ENCODE measurements around the gene LCN2. TPM values are rescaled to one million over a fixed set of nuclear protein-coding genes. Genes with fewer than 3 reads are reported as not detected.

The LCN2 gene
- total RNA-seq: not detected

- Mint-ChIP-seq H3K36me3 (ENCODE audit: low read depth) (no peaks in the 10 kb centered on the region), H3K4me1 (no peaks in the 10 kb centered on the region), H3K27ac (no peak within 1 kb of the TSS), H3K4me3 (no peak within 1 kb of the TSS), H3K27me3 (no peaks in the 10 kb centered on the region), H3K9me3 (ENCODE audit: low read depth) (no peaks in the 10 kb centered on the region)
- ChIA-PET POLR2A (interaction anchor here (0.5 kb wide), 1 partner anchor 37 kb away, joined by 6 read pairs; no protein-coding TSS in a partner anchor), CTCF (interaction anchor here (0.6 to 1.2 kb wide), 2 partner anchors 32 to 42 kb away, joined by 3 read pairs; no protein-coding TSS in a partner anchor)
- no peak for DNase-seq
- intact Hi-C loops (cut with DNase I, micrococcal nuclease): no loop called here
- ATAC-seq: no peak
Measured at GRCh38 chr9:128149001-128149701, at the start of gene LCN2. TSS of gene LCN2 (plus strand) at chr9:128149453. CDS start at chr9:128149526, 73 bp downstream.

GRCh38 chr9:128099932-128100491 lies 49.2 kb upstream of the LCN2 start:
- Mint-ChIP-seq H3K27me3 (no peaks in the 10 kb centered on the region), H3K4me3 (no peak overlapping the region), H3K4me1 (peaks cover 59% of the 10 kb centered on the region), H3K27ac (no peak overlapping the region), H3K36me3 (ENCODE audit: low read depth) (peaks cover 31% of the 10 kb centered on the region), H3K9me3 (ENCODE audit: low read depth) (no peaks in the 10 kb centered on the region)
- no peak for ATAC-seq
- ChIA-PET POLR2A (interaction anchor here (0.5 to 1.2 kb wide), 2 partner anchors 8 to 1795 kb away, joined by 3 read pairs; no protein-coding TSS in a partner anchor), CTCF (interaction anchor here (0.6 to 1.9 kb wide), 7 partner anchors 14 to 1602 kb away, joined by 3 to 9 read pairs (median 3); partner anchors contain the start of gene NAIF1)
- no peak for DNase-seq
- intact Hi-C loops (cut with DNase I, micrococcal nuclease): loop anchor here in 1 of 2 experiments (5.0 kb wide), 1 partner anchor 158 kb away; no protein-coding TSS in a partner anchor

GRCh38 chr9:128100581-128100980 lies 48.7 kb upstream of the LCN2 start:
- H3K4me1 Mint-ChIP-seq: peaks cover 54% of the 10 kb centered on the region
- ChIA-PET POLR2A (interaction anchor here (1.1 to 1.2 kb wide), 2 partner anchors 9 to 145 kb away, joined by 3 read pairs; no protein-coding TSS in a partner anchor), CTCF (interaction anchor here (0.6 to 1.9 kb wide), 5 partner anchors 14 to 1601 kb away, joined by 3 to 9 read pairs (median 3); partner anchors contain the start of gene NAIF1)
- no peak overlapping the region for H3K4me3 Mint-ChIP-seq
- intact Hi-C loops (cut with DNase I, micrococcal nuclease): loop anchor here in 1 of 2 experiments (5.0 kb wide), 1 partner anchor 158 kb away; no protein-coding TSS in a partner anchor
- peaks cover 33% of the 10 kb centered on the region for H3K36me3 Mint-ChIP-seq (ENCODE audit: low read depth)
- ATAC-seq (no peak), DNase-seq (no peak)
- H3K27ac Mint-ChIP-seq: no peak overlapping the region
- no peaks in the 10 kb centered on the region for H3K9me3 Mint-ChIP-seq (ENCODE audit: low read depth)
- no peaks in the 10 kb centered on the region for H3K27me3 Mint-ChIP-seq

- ChIA-PET POLR2A (interaction anchor here (1.1 to 1.2 kb wide), 2 partner anchors 10 to 146 kb away, joined by 3 read pairs; no protein-coding TSS in a partner anchor), CTCF (interaction anchor here (0.6 to 1.9 kb wide), 4 partner anchors 17 to 1601 kb away, joined by 3 to 9 read pairs (median 3); no protein-coding TSS in a partner anchor)
- Mint-ChIP-seq H3K36me3 (ENCODE audit: low read depth) (peaks cover 35% of the 10 kb centered on the region), H3K4me1 (peaks cover 53% of the 10 kb centered on the region), H3K27me3 (no peaks in the 10 kb centered on the region), H3K27ac (no peak overlapping the region), H3K9me3 (ENCODE audit: low read depth) (no peaks in the 10 kb centered on the region), H3K4me3 (no peak overlapping the region)
- no peak for ATAC-seq
- intact Hi-C loops (cut with DNase I, micrococcal nuclease): loop anchor here in 1 of 2 experiments (5.0 kb wide), 1 partner anchor 159 kb away; no protein-coding TSS in a partner anchor
- no peak for DNase-seq
Measured at GRCh38 chr9:128101231-128101661, 48.0 kb upstream of the LCN2 start.

- Mint-ChIP-seq H3K27ac (no peak overlapping the region), H3K27me3 (no peaks in the 10 kb centered on the region), H3K9me3 (ENCODE audit: low read depth) (no peaks in the 10 kb centered on the region), H3K4me1 (peaks cover 52% of the 10 kb centered on the region), H3K4me3 (no peak overlapping the region), H3K36me3 (ENCODE audit: low read depth) (peaks cover 38% of the 10 kb centered on the region)
- DNase-seq: no peak
- intact Hi-C loops (cut with DNase I, micrococcal nuclease): loop anchor here in 1 of 2 experiments (5.0 kb wide), 1 partner anchor 159 kb away; no protein-coding TSS in a partner anchor
- CTCF ChIA-PET: interaction anchor here (0.8 to 1.6 kb wide), 2 partner anchors 9 to 20 kb away, joined by 3 to 5 read pairs; no protein-coding TSS in a partner anchor
- POLR2A ChIA-PET: no interaction called here
- ATAC-seq: no peak
Measured at GRCh38 chr9:128101690-128102089, 47.6 kb upstream of the LCN2 start.

- DNase-seq (no peak), ATAC-seq (no peak)
- Mint-ChIP-seq H3K27ac (no peak overlapping the region), H3K27me3 (no peaks in the 10 kb centered on the region), H3K36me3 (ENCODE audit: low read depth) (peaks cover 41% of the 10 kb centered on the region), H3K4me1 (peaks cover 47% of the 10 kb centered on the region), H3K4me3 (no peak overlapping the region), H3K9me3 (ENCODE audit: low read depth) (no peaks in the 10 kb centered on the region)
- intact Hi-C loops (cut with DNase I, micrococcal nuclease): loop anchor here in 1 of 2 experiments (5.0 kb wide), 1 partner anchor 160 kb away; no protein-coding TSS in a partner anchor
- ChIA-PET CTCF (interaction anchor here (0.7 to 1.6 kb wide), 4 partner anchors 10 to 158 kb away, joined by 3 to 9 read pairs (median 4); no protein-coding TSS in a partner anchor), POLR2A (no interaction called here)
Measured at GRCh38 chr9:128102196-128102595, 47.1 kb upstream of the LCN2 start.

- CTCF ChIA-PET: interaction anchor here (0.7 to 1.6 kb wide), 7 partner anchors 11 to 160 kb away, joined by 3 to 9 read pairs (median 3); no protein-coding TSS in a partner anchor
Measured at GRCh38 chr9:128102861-128103588, 46.2 kb upstream of the LCN2 start.

GRCh38 chr9:128103589-128103962 lies 45.7 kb upstream of the LCN2 start:
- Mint-ChIP-seq H3K27ac (peak overlapping the region; percentile 59), H3K4me1 (peaks cover 33% of the 10 kb centered on the region), H3K9me3 (ENCODE audit: low read depth) (no peaks in the 10 kb centered on the region), H3K27me3 (no peaks in the 10 kb centered on the region), H3K4me3 (no peak overlapping the region), H3K36me3 (ENCODE audit: low read depth) (peaks cover 44% of the 10 kb centered on the region)
- ATAC-seq: peak; percentile 89
- peak; percentile 69 for DNase-seq
- intact Hi-C loops (cut with DNase I, micrococcal nuclease): loop anchor here in 1 of 2 experiments (5.0 kb wide), 1 partner anchor 161 kb away; no protein-coding TSS in a partner anchor
- ChIA-PET CTCF (interaction anchor here (0.9 to 1.7 kb wide), 5 partner anchors 14 to 160 kb away, joined by 3 to 13 read pairs (median 3); no protein-coding TSS in a partner anchor), POLR2A (no interaction called here)

More at GRCh38 chr9:128102861-128103588, 46.2 kb upstream of the LCN2 start:
- no peaks in the 10 kb centered on the region for H3K27me3 Mint-ChIP-seq
- ATAC-seq (peak; percentile 6), DNase-seq (no peak)
- no peak overlapping the region for H3K4me3 Mint-ChIP-seq
- H3K36me3 Mint-ChIP-seq (ENCODE audit: low read depth): peaks cover 44% of the 10 kb centered on the region
- intact Hi-C loops (cut with DNase I, micrococcal nuclease): loop anchor here in 1 of 2 experiments (5.0 kb wide), 1 partner anchor 161 kb away; no protein-coding TSS in a partner anchor
- H3K4me1 Mint-ChIP-seq: peaks cover 38% of the 10 kb centered on the region
- no peaks in the 10 kb centered on the region for H3K9me3 Mint-ChIP-seq (ENCODE audit: low read depth)
- POLR2A ChIA-PET: no interaction called here
- H3K27ac Mint-ChIP-seq: peak overlapping the region; percentile 59

- intact Hi-C loops (cut with DNase I, micrococcal nuclease): loop anchor here in 1 of 2 experiments (5.0 kb wide), 1 partner anchor 162 kb away; no protein-coding TSS in a partner anchor
Measured at GRCh38 chr9:128104171-128104618, 45.1 kb upstream of the LCN2 start.

GRCh38 chr9:128105538-128106175 lies 43.6 kb upstream of the LCN2 start:
- DNase-seq (no peak), ATAC-seq (no peak)
- Mint-ChIP-seq H3K36me3 (ENCODE audit: low read depth) (peaks cover 50% of the 10 kb centered on the region), H3K4me3 (no peak overlapping the region), H3K27me3 (no peaks in the 10 kb centered on the region), H3K4me1 (peaks cover 18% of the 10 kb centered on the region), H3K27ac (no peak overlapping the region), H3K9me3 (ENCODE audit: low read depth) (no peaks in the 10 kb centered on the region)
- intact Hi-C loops (cut with DNase I, micrococcal nuclease): no loop called here
- POLR2A ChIA-PET: interaction anchor here (0.6 kb wide), 1 partner anchor 129 kb away, joined by 3 read pairs; no protein-coding TSS in a partner anchor
- CTCF ChIA-PET: interaction anchor here (0.6 to 2.8 kb wide), 5 partner anchors 11 to 87 kb away, joined by 3 to 18 read pairs (median 6); no protein-coding TSS in a partner anchor

More at GRCh38 chr9:128104171-128104618, 45.1 kb upstream of the LCN2 start:
- Mint-ChIP-seq H3K4me1 (peaks cover 27% of the 10 kb centered on the region), H3K27me3 (no peaks in the 10 kb centered on the region), H3K4me3 (no peak overlapping the region), H3K27ac (no peak overlapping the region), H3K36me3 (ENCODE audit: low read depth) (peaks cover 44% of the 10 kb centered on the region), H3K9me3 (ENCODE audit: low read depth) (no peaks in the 10 kb centered on the region)
- POLR2A ChIA-PET: no interaction called here
- no peak for ATAC-seq
- no peak for DNase-seq
- CTCF ChIA-PET: interaction anchor here (1.0 to 1.7 kb wide), 3 partner anchors 11 to 23 kb away, joined by 4 to 13 read pairs (median 6); no protein-coding TSS in a partner anchor

Data from activated CD4-positive, alpha-beta T cell treated with anti-CD3 and anti-CD28 coated beads for 36 hours (primary cell).